Adrenal gland (tissue), 5 donors: ENCODE results near the gene BCL6.

Experiments
- CTCF ChIP-seq, 6 experiments: fragments of 450-650 bp in 4 of 6; fragments of 200-600 bp in 2 of 6; sonication (generic) in 1 of 6; IDR thresholded peaks; 1 replicate in 5 of 6; 2 replicates in 1 of 6; pipeline versions ENCODE4 v1.5.1 to v1.8.0; 2016 to 2021; ENCODE audit warnings: antibody characterized with exemption in 6 of 6, mild to moderate bottlenecking in 2 of 6, moderate library complexity in 1 of 6
- POLR2A ChIP-seq, 2 donors: fragments of 450-650 bp; IDR thresholded peaks; one replicate each; pipeline ENCODE4 v1.6.1; 2017; ENCODE audit warnings: antibody characterized with exemption in 2 of 2, mild to moderate bottlenecking in 2 of 2, moderate library complexity in 1 of 2
- donor health status: DM: no; HTN: no; CAD: no.

- TF ChIP-seq CTCF (IDR thresholded peaks at IDR 0.05) (no peak), POLR2A (IDR thresholded peaks at IDR 0.05) (no peak)
Measured at GRCh38 chr3:187782006-187782405, 36.7 kb upstream of the BCL6 start.
